Coronary artery (tissue), 2 donors: ENCODE results near the gene XCR1.

Experiments used
- DNase-seq: peaks from one replicate; pipeline ENCODE4 v3.0.0-alpha.2; 2017; ENCODE audit warnings: low spot score
- H3K27ac ChIP-seq, 2 donors: fragments of 200-600 bp; sonication (generic); one replicate each; pipeline ENCODE4 v1.5.1; 2016 to 2019
- H3K4me3 ChIP-seq: fragments of 200-600 bp; sonication (generic); 2 replicates; pipeline ENCODE4 v1.5.1; 2016; ENCODE audit warnings: mild to moderate bottlenecking, moderate library complexity
- TF ChIP-seq, protein P1 (sequence below): fragments of 200-600 bp; sonication (generic); IDR thresholded peaks from one replicate; pipeline ENCODE4 v1.5.1; 2019; ENCODE audit warnings: antibody characterized with exemption

The XCR1 gene

DNA sequence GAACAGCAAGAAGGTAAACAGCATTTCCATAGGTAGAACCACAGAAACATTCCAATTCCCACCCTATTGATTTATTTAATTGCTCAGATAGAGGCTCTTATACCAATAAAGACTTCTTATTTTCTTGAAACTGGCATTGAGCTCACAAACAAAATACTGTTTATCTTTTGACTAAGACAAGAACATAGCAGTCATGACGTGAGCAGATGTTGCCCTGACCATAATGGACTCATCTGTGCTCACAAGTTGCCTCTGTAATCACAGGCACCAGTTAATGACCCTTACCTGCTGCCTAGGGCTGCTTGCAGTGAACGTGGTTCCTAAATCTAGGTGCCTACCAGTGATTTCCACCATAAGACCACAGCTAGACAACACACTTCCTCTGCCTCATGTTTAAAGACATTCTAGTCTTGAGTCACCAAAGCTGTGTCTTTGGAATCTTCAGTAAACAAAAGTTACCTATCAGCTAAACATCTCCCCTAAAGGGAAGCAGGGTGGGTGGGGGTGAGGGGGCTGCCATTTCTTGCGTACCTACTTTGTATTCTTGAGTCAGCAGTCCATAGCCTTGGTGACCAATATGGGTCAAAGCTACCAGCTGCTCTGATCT lies 33.8 kb downstream of the XCR1 start:
- Histone ChIP-seq H3K27ac (peak overlapping the region; percentile 82 to 88), H3K4me3 (peak overlapping the region; percentile 13)
- TF ChIP-seq, protein P1, sequence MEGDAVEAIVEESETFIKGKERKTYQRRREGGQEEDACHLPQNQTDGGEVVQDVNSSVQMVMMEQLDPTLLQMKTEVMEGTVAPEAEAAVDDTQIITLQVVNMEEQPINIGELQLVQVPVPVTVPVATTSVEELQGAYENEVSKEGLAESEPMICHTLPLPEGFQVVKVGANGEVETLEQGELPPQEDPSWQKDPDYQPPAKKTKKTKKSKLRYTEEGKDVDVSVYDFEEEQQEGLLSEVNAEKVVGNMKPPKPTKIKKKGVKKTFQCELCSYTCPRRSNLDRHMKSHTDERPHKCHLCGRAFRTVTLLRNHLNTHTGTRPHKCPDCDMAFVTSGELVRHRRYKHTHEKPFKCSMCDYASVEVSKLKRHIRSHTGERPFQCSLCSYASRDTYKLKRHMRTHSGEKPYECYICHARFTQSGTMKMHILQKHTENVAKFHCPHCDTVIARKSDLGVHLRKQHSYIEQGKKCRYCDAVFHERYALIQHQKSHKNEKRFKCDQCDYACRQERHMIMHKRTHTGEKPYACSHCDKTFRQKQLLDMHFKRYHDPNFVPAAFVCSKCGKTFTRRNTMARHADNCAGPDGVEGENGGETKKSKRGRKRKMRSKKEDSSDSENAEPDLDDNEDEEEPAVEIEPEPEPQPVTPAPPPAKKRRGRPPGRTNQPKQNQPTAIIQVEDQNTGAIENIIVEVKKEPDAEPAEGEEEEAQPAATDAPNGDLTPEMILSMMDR = no peak
- DNase-seq = no peak

DNA sequence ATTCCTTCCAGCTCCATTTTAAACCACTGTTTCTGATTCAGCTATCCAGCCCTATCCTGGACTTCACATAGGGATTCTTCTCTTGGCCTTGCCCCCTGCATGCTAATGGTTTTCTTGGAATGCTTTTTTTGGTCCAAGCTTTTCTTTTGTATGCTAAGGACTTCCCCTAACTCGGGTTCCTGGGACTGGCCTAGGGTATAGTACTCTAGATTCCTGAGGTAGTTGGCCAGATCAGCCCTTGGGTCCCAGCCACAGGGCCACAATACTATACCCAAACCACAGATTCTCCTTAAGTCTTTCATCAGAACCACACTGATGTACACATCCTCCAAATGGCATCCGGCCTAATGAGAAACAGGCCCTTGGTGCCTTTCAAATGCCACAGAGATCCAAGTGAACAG lies 34.5 kb downstream of the XCR1 start:
- TF ChIP-seq, protein P1 = no peak
- Histone ChIP-seq H3K4me3 (no peak overlapping the region), H3K27ac (peak overlapping the region; percentile 82 to 88)
- no peak for DNase-seq

DNA sequence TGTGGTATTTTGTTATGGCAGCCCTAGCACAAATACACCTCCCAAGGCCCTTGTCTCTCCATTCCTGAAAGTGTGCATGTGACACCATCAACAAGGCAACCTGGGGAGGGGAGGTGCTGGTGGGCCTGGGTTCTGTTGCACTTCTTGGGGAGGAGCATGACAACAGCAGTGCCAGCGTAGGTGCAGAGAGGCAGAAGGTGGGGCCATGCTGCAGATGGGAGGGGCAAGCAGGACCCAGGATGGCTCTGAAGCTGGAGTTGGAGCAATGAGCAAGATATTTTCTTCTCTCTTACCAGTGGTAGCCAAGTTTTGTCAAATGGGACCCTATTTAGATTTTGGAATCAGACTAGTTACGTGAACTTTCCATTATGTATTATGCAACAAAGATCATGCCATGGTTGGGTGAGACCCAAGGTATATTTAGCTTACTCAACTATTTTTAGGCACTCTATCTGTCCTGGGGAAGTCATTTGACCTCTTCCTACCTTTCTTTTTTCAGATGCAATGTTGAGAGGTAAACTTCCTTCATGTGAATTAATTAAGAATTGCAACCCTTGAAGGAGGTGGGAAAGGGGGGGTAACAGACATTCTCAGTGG lies 35.1 kb downstream of the XCR1 start:
- TF ChIP-seq, protein P1 = no peak
- H3K27ac ChIP-seq = peak overlapping the region; percentile 82 to 88
- H3K4me3 ChIP-seq = no peak overlapping the region
- no peak for DNase-seq

DNA sequence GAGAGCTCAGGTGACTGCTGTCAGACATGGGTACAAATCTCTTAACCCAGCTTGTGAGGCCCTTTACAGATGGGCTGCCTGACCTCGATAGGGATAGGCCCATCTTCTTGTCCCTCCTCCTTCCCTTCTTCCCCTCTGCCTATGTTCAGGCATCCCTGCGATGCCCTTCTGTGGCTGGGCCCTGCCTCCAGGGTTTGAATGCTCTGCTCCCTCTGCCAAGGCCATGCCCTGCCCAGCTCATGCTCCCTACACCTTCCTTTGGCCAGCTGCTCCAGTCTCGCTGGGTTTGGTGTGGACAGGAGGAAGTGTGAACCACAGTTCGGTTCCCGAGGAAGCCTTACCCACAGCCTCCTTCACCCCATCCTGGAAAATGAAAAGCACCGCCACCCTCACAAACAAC lies 35.9 kb downstream of the XCR1 start:
- no peak for DNase-seq
- TF ChIP-seq, protein P1 = no peak
- peak overlapping the region; percentile 82 to 88 for H3K27ac ChIP-seq
- H3K4me3 ChIP-seq = no peak overlapping the region

DNA sequence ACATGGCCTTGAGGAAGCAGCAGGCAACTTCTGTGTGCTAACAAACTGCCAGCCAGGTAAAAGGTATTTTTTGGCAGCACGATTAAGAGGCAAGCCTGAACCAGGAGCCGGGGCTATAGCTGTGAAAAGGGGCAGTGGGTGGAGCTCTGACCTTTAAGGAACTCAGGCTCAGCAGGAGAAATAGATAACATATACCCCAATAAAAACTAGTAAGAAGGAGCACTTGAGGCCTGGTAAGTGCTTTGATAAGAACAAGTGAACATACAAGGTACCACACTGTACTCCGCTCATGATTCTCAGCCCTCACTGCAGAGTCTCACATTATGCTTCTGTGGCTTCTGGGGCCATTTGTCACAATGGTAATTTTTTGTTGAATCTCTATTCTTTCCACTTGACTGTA lies 37.1 kb downstream of the XCR1 start:
- Histone ChIP-seq H3K27ac (peak overlapping the region; percentile 83 to 96), H3K4me3 (no peak overlapping the region)
- DNase-seq = no peak
- TF ChIP-seq, protein P1 = no peak

DNA sequence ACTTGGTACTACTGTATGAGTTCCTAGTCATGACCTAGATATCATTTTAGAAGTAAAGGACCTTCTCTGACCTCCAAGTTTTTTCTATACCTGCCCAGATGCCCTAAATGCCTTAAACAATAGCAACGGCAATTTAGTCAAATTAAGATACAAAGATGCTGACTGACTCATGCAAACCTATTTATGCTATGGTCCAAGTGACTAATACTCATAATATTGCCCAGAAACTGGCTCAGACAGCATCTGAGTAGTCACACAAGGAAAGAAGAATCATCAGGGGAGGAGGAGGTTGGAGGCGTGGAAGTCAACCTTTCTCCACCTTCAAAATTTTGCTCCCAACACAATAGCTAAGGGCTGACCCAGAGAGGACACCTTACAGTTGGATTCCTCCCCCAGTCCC lies 38.5 kb downstream of the XCR1 start:
- DNase-seq = no peak
- peak overlapping the region; percentile 83 to 96 for H3K27ac ChIP-seq
- TF ChIP-seq, protein P1 = no peak
- H3K4me3 ChIP-seq = no peak overlapping the region

DNA sequence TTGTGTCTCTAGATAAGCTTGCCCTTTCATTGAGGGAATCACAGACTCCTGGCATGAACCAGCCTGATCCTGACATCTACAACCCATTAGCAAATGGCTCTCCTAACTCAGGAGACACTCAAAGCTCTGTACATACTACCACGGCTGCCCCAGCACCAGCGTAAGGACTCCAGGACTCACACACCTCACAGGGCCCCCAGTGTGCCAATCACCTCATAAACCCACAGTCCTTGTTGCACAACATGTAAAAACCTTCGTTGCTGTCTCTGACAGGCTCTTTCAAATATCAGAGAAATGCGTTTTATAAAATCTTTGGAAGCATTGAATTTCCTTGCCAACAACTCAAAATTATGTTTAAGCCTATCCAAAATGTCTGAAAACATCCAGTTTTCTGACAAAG lies 38.9 kb downstream of the XCR1 start:
- TF ChIP-seq, protein P1 = no peak
- DNase-seq = no peak
- H3K27ac ChIP-seq = peak overlapping the region; percentile 83 to 96
- H3K4me3 ChIP-seq = peak overlapping the region; percentile 35
